T-cell (primary cell): ENCODE measurements around the gene SATB2. TPM values are rescaled to one million over a fixed set of nuclear protein-coding genes. Genes with fewer than 3 reads are reported as not detected.

ENCODE experiments used
- ATAC-seq, 4 experiments: fragments of 200-7000 bp in 3 of 4; fragments of 150-1000 bp in 1 of 4; cut with Tn5 transposase; replicated peaks in 1 of 4; 1 replicate in 3 of 4; 2 replicates in 1 of 4; pipeline ENCODE4 v1.10.0; 2021; ENCODE audit warnings: moderate library complexity in 3 of 4, mild to moderate bottlenecking in 2 of 4, moderate number of reproducible peaks in 1 of 4
- CTCF ChIA-PET, 2 donors: fragments of 300-600 bp; sonication (Branson Sonifier 250); formaldehyde crosslinking; loops; one replicate each; lab custom pipeline; 2022; ENCODE audit warnings: antibody characterized with exemption in 2 of 2; lab: Charles Lee
- POLR2A ChIA-PET, 2 donors: fragments of 300-600 bp; sonication (Branson Sonifier 250); formaldehyde crosslinking; loops; one replicate each; lab custom pipeline; 2022; ENCODE audit warnings: antibody characterized with exemption in 2 of 2; lab: Charles Lee
- DNase-seq, 35 experiments: peaks; one replicate each; pipeline versions ENCODE4 v3.0.0 to v3.0.0-alpha.2; 2013 to 2023
- H3K27ac ChIP-seq: one replicate; pipeline ENCODE4 v1.5.1; 2013; ENCODE audit warnings: low read length
- H3K27me3 ChIP-seq, 2 experiments: replicated peaks in 1 of 2; 1 replicate in 1 of 2; 2 replicates in 1 of 2; pipeline versions ENCODE4 v1.6.1 to v1.7.0; 2013; ENCODE audit warnings: low read length in 1 of 2, mixed read lengths in 1 of 2; ENCODE audit not compliant: control insufficient read depth in 2 of 2, insufficient read depth in 2 of 2; ENCODE audit errors: extremely low read depth in 1 of 2
- H3K36me3 ChIP-seq, 2 donors: 1 replicate in 1 of 2; 2 replicates in 1 of 2; pipeline versions ENCODE4 v1.6.1 to v1.7.0; 2013; ENCODE audit warnings: low read length in 1 of 2; ENCODE audit not compliant: control insufficient read depth in 2 of 2, insufficient read depth in 1 of 2; ENCODE audit errors: extremely low read depth in 1 of 2
- H3K4me1 ChIP-seq, 2 experiments: 1 replicate in 1 of 2; 2 replicates in 1 of 2; pipeline versions ENCODE4 v1.6.1 to v1.7.0; 2013; ENCODE audit warnings: low read length in 2 of 2, mixed read lengths in 1 of 2; ENCODE audit not compliant: insufficient read depth in 2 of 2, control insufficient read depth in 1 of 2; ENCODE audit errors: extremely low read depth in 1 of 2
- H3K4me3 ChIP-seq, 2 donors: 1 replicate in 1 of 2; 2 replicates in 1 of 2; pipeline versions ENCODE4 v1.5.1 to v1.7.0; 2013; ENCODE audit warnings: mild to moderate bottlenecking in 2 of 2, low read length in 1 of 2, moderate library complexity in 1 of 2; ENCODE audit not compliant: control insufficient read depth in 1 of 2; ENCODE audit errors: extremely low read depth in 1 of 2
- H3K9me3 ChIP-seq: 2 replicates; pipeline ENCODE4 v1.7.0; 2013
- H3K27ac Mint-ChIP-seq, 2 donors: one replicate each; pipeline ENCODE4 v1.8.0; 2020 to 2021; ENCODE audit warnings: mild to moderate bottlenecking in 2 of 2, mixed read lengths in 2 of 2
- H3K27me3 Mint-ChIP-seq, 2 donors: one replicate each; pipeline ENCODE4 v1.8.0; 2021 to 2022; ENCODE audit warnings: mixed read lengths in 2 of 2
- H3K36me3 Mint-ChIP-seq: one replicate; pipeline ENCODE4 v1.8.0; 2021; ENCODE audit warnings: mixed read lengths
- H3K4me1 Mint-ChIP-seq, 3 donors: one replicate each; pipeline ENCODE4 v1.8.0; 2020 to 2022; ENCODE audit warnings: mixed read lengths in 3 of 3, mild to moderate bottlenecking in 1 of 3
- H3K4me3 Mint-ChIP-seq, 3 donors: one replicate each; pipeline ENCODE4 v1.8.0; 2020 to 2022; ENCODE audit warnings: mild to moderate bottlenecking in 3 of 3, mixed read lengths in 3 of 3, moderate library complexity in 3 of 3
- H3K9me3 Mint-ChIP-seq, 3 donors: one replicate each; pipeline ENCODE4 v1.8.0; 2020 to 2022; ENCODE audit warnings: mixed read lengths in 3 of 3
- WGBS: methylation state at CpG from one replicate; pipeline ENCODE4 v1.1.5; 2013; ENCODE audit warnings: missing lambda C conversion rate; ENCODE audit not compliant: insufficient coverage; 5-methylcytosine and 5-hydroxymethylcytosine counted together
- total RNA-seq, 35 experiments: library from RNA in 6 of 35; stranded (reverse) in 6 of 35; fragments of 120-200 nt in 1 of 35; gene quantifications; one replicate each; pipeline versions ENCODE4 v1.2.1 to v1.2.4 and lab custom pipeline; 2013 to 2026

The SATB2 gene
- total RNA-seq, 5 donors from 2014 or later (not counting 1 experiment from before 2014, with no cell fraction given), result 0.15 to 0.54 (median 0.23) TPM

DNA sequence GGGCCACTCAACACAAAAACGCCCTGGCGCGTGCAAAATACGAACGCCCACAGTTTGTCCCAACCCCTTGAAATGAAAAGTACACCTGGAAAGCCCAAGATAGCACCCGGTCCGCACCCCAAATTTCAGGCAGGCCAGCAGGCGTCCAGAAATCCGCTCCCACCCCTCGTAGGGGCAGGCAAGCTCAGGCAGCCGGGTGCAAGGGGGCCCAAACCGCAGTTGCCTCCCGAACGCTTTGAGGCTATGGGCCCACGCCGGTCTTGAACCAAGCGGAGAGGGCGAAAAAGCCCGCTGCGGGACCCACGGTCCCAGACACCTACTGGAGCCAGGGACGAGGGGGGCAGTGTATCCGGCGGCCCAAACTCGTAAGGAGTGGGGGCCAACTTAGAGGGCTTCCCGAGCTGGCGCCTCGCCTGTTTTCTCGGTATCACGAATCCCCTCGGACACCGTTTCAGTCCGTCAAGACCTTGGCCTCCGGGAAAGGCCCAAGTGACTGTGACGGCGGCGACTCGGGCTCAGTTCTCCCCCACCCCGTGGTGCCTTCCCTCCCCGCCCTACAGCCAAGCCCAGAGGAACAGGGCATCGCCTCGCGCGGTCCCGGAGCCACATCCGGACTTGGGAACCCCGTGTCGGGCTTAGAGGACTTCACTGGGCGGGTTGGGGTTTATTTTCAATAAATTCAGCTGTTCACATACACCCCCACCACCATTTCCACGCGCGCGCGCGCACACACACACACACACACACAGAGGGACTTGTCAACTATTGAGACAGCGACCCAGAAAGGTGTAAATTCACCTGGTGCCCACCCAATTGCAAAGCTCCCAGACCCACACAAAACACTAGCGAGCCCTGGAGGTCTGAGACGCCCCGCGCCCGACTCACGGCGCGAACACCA lies 6.2 kb upstream of the SATB2 start:
- Mint-ChIP-seq H3K4me1 (peaks cover 30 to 36% (median 33%) of the 10 kb centered on the region in 3 donors), H3K27me3 (peaks cover 59 to 85% of the 10 kb centered on the region in 2 donors), H3K36me3 (peaks cover 2% of the 10 kb centered on the region), H3K4me3 (peak overlapping the region; percentile 17 to 68 (median 21)), H3K9me3 (peaks cover 4 to 7% (median 6%) of the 10 kb centered on the region in 3 donors), H3K27ac (no peak overlapping the region)
- no peaks in the 10 kb centered on the region for H3K9me3 ChIP-seq
- ChIA-PET CTCF (interaction anchor here in 1 of 2 donors (0.9 to 1.2 kb wide), 3 partner anchors 1111 to 1161 kb away, joined by 3 to 4 read pairs (median 4); no protein-coding TSS in a partner anchor), POLR2A (no interaction called here)
- WGBS, result 10% methylated on average over 63 of the region's 64 CpGs
- no peaks in the 10 kb centered on the region for H3K36me3 ChIP-seq
- peak overlapping the region in 1 of 2 donors; percentile 75 for H3K4me3 ChIP-seq
- DNase-seq, result no peak
- peaks cover 14 to 47% of the 10 kb centered on the region in 2 experiments for H3K4me1 ChIP-seq
- no peak for ATAC-seq
- H3K27me3 ChIP-seq, result peaks cover 21 to 79% of the 10 kb centered on the region in 2 experiments
- no peak overlapping the region for H3K27ac ChIP-seq

DNA sequence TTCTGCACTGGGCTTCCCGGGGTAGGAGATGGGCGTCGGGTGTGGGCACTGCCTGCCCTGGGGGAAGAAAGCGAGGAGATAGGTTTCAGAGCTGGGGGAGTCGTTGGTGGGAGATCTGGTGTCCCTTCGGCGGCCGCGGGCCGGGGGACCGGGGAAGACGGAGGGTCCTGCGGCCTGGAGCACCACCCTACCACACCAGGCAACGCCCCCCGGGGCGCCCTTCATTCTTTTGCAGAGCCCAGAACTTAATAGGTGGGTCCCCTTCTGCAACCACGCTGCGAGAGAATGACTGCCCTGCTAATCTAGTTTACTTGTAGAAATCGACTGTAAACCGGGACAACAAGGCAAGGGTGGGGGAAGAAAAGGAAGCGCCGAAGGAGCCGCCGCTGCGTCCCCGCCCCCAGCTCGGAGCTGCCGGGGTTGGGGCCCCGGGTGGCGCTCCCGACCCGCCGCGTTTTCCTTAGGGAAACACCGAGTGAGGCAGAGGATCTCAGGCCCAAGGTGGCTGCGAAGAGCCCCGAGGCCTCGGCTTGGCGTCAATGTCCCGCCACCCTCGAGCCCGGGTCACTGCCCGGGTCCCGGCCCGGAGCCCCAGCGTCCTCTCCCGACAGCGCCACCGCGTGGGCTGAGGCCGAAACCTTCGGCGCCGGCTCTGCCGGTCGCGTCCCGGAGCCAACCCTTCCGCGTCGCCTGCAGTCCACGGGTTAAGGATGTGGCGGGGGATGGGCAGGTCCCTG lies 5.4 kb upstream of the SATB2 start:
- H3K9me3 ChIP-seq, result no peaks in the 10 kb centered on the region
- DNase-seq (peak in 16 of 35 experiments; percentile 29 to 65 (median 40)), ATAC-seq (peak in 3 of 4 experiments; percentile 32 to 60 (median 44))
- H3K27me3 ChIP-seq, result peaks cover 21 to 75% of the 10 kb centered on the region in 2 experiments
- peaks cover 14 to 43% of the 10 kb centered on the region in 2 experiments for H3K4me1 ChIP-seq
- H3K27ac ChIP-seq, result no peak overlapping the region
- 1% methylated on average over 45 of the region's 63 CpGs for WGBS
- peak overlapping the region; percentile 1 to 75 for H3K4me3 ChIP-seq
- Mint-ChIP-seq H3K36me3 (peaks cover 2% of the 10 kb centered on the region), H3K27me3 (peaks cover 51 to 77% of the 10 kb centered on the region in 2 donors), H3K27ac (no peak overlapping the region), H3K4me3 (peak overlapping the region; percentile 21 to 68 (median 31)), H3K9me3 (peaks cover 4 to 7% (median 6%) of the 10 kb centered on the region in 3 donors), H3K4me1 (peaks cover 24 to 31% (median 25%) of the 10 kb centered on the region in 3 donors)
- H3K36me3 ChIP-seq, result no peaks in the 10 kb centered on the region
- POLR2A ChIA-PET, result no interaction called here
- CTCF ChIA-PET, result interaction anchor here in 1 of 2 donors (0.9 kb wide), 1 partner anchor 1110 kb away, joined by 3 read pairs; no protein-coding TSS in a partner anchor

DNA sequence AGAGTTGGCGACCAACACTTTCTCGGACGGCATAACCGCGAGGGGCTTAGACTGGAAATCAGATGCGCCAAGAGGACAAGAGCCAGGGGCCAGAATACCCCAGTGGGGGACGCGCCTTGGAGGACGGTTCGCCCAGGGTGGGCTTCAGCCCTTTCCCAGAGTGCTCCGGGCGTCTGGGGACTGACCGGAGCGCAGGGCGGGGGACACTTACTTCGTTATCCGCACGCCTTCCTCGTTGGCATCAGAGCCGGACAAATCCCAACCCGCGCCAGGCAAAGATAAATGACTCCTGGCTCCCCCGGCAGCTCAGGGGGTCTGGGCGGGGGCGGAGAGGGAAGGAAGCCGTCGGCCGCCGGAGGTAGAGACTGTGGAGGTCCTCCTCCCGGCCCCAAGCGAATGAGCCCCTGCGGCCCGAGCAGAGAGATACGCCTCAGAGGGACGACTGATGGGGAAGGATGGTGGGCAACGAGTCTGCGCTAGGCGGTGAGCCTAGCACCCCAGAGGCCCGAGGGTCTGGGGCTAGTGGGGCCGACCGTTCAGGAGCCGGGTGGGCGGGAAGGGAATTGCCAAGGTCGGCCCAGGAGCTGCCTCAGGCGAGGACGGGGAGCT lies 4.7 kb upstream of the SATB2 start:
- Mint-ChIP-seq H3K27me3 (peaks cover 45 to 73% of the 10 kb centered on the region in 2 donors), H3K27ac (no peak overlapping the region), H3K4me3 (peak overlapping the region in 2 of 3 donors; percentile 31 to 45), H3K36me3 (peaks cover 2% of the 10 kb centered on the region), H3K9me3 (peaks cover 4 to 7% (median 6%) of the 10 kb centered on the region in 3 donors), H3K4me1 (peaks cover 21 to 33% (median 27%) of the 10 kb centered on the region in 3 donors)
- H3K9me3 ChIP-seq, result no peaks in the 10 kb centered on the region
- DNase-seq, result no peak
- H3K27ac ChIP-seq, result no peak overlapping the region
- H3K4me1 ChIP-seq, result peaks cover 17 to 49% of the 10 kb centered on the region in 2 experiments
- WGBS, result 9% methylated on average over 38 of the region's 46 CpGs
- H3K4me3 ChIP-seq, result peak overlapping the region in 1 of 2 donors; percentile 0
- ChIA-PET CTCF (no interaction called here), POLR2A (no interaction called here)
- no peaks in the 10 kb centered on the region for H3K36me3 ChIP-seq
- H3K27me3 ChIP-seq, result peaks cover 18 to 73% of the 10 kb centered on the region in 2 experiments
- no peak for ATAC-seq

DNA sequence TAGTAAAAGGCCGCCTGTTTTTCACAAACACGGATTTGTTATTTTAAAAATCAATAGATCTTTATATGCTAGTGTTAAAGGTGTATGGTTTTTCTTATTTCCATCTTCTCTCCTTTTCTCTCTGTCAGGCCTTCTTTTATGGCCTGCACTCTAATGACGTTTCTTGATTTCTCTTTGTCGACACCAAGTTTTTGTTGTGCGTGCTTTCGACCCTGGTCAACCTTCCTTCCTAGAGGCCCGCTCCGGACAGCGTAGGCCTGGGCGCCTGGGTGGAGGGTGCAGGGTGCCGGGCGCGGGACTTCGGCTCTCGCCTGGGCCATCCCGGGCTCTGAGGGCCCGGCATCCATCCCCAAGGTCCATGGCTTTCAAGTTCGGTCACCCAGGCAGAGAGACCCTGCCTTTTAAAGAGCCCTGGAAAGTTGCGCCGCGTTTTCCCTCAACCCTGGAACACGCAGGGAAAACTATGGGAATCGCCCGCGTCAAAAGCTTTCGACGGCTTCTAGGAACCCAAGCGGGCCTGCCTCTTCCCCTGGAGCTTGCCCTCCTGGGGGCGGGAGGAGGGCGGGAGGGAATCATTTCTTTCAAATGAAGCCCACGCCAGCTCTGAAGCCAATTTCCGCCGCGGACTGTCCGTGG lies 4.1 kb upstream of the SATB2 start:
- Histone ChIP-seq H3K4me1 (peaks cover 20 to 55% of the 10 kb centered on the region in 2 experiments), H3K9me3 (no peaks in the 10 kb centered on the region), H3K27ac (no peak overlapping the region), H3K4me3 (peak overlapping the region in 1 of 2 donors; percentile 0), H3K36me3 (no peaks in the 10 kb centered on the region), H3K27me3 (peaks cover 18 to 73% of the 10 kb centered on the region in 2 experiments)
- ChIA-PET POLR2A (no interaction called here), CTCF (no interaction called here)
- Mint-ChIP-seq H3K4me1 (peaks cover 26 to 39% (median 33%) of the 10 kb centered on the region in 3 donors), H3K27me3 (peaks cover 43 to 73% of the 10 kb centered on the region in 2 donors), H3K27ac (no peak overlapping the region), H3K36me3 (peaks cover 2% of the 10 kb centered on the region), H3K9me3 (peaks cover 4 to 7% (median 6%) of the 10 kb centered on the region in 3 donors), H3K4me3 (peak overlapping the region in 1 of 3 donors; percentile 45)
- ATAC-seq, result no peak
- no peak for DNase-seq
- 20% methylated on average over 29 of the region's 35 CpGs for WGBS

DNA sequence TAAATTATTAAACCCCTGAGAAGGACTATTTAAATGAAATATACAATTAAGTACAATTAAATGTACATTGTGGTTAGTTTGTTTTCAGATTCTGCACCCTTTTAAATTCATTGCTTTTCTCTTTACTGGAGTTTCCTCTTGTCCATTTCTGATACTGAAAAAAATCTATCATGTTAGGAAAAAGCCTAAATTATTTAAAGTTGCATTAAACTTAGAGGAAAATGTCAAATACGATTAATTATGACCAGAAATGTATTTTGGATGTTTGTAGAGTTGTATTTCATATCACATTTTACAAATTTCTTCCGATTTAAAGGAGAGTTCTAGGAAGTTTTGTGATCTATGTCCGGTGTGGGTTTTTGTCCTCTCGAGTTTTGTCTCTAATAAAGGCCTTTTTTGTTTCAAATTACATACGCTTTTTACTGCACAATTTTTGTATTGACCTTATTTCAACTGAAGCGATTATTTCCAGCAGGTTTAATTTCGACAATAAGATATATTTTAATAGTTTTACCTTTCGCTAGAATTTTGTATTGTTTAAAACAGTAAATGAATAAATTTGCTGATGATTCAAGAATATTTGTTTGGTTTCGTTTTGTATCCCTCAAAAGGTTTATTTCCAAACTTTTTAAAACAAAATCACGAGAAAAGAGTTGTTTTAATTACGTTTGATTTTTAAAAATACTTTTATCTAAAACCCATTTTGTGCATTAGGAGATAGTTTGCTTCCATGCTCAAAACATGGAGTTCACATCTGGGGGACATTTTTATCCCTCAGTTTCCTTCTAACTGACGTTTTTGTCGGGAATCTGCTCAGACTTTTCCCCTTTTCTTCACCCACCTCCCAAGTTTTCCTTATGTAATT lies 3.3 kb upstream of the SATB2 start:
- H3K9me3 ChIP-seq, result no peaks in the 10 kb centered on the region
- Mint-ChIP-seq H3K4me3 (no peak overlapping the region), H3K9me3 (peaks cover 0 to 7% (median 4%) of the 10 kb centered on the region in 3 donors), H3K27me3 (peaks cover 39 to 71% of the 10 kb centered on the region in 2 donors), H3K27ac (peak overlapping the region in 1 of 2 donors; percentile 31), H3K36me3 (peaks cover 2% of the 10 kb centered on the region), H3K4me1 (peaks cover 25 to 43% (median 38%) of the 10 kb centered on the region in 3 donors)
- no peak overlapping the region for H3K4me3 ChIP-seq
- CTCF ChIA-PET, result no interaction called here
- H3K27me3 ChIP-seq, result peaks cover 13 to 73% of the 10 kb centered on the region in 2 experiments
- H3K4me1 ChIP-seq, result peaks cover 20 to 62% of the 10 kb centered on the region in 2 experiments
- H3K36me3 ChIP-seq, result no peaks in the 10 kb centered on the region
- DNase-seq, result no peak
- POLR2A ChIA-PET, result no interaction called here
- H3K27ac ChIP-seq, result no peak overlapping the region
- no CpG with 5 or more reads among the region's 13 CpGs for WGBS
- no peak for ATAC-seq
